Measurements from ENCODE around the gene GPR89B.
"Not testable (repeated sequence)": the region's sequence is repeated elsewhere in the genome, so short reads cannot be mapped to it uniquely, and the experiment has no call there.

GPR89B gene

DNA sequence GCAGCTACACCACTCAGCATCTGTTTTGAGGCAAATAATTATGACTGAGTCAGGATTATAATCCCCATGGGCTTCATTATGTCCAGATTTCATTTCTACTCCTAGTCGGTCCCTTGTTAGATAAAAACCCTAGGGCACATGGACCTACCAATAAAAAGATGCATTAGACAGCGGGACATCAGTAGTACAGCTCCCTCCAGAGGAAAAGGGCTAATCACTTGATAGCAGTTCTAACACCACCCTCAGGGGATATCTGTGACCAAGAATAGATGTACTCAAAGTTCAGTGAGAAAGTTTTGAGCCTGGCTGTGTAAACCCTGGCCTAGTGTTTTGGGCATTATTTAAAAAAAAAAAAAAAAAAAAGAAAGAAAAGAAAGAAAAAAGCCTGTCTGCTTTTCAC lies 15.7 kb upstream of the GPR89B start:
- H3K4me3 ChIP-seq (ENCODE audit: low read length), result no peak overlapping the region
- no peak for DNase-seq (ENCODE audit: low read depth)
- TF ChIP-seq, protein P1, sequence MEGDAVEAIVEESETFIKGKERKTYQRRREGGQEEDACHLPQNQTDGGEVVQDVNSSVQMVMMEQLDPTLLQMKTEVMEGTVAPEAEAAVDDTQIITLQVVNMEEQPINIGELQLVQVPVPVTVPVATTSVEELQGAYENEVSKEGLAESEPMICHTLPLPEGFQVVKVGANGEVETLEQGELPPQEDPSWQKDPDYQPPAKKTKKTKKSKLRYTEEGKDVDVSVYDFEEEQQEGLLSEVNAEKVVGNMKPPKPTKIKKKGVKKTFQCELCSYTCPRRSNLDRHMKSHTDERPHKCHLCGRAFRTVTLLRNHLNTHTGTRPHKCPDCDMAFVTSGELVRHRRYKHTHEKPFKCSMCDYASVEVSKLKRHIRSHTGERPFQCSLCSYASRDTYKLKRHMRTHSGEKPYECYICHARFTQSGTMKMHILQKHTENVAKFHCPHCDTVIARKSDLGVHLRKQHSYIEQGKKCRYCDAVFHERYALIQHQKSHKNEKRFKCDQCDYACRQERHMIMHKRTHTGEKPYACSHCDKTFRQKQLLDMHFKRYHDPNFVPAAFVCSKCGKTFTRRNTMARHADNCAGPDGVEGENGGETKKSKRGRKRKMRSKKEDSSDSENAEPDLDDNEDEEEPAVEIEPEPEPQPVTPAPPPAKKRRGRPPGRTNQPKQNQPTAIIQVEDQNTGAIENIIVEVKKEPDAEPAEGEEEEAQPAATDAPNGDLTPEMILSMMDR (IDR thresholded peaks at IDR 0.05; ENCODE audit: insufficient read depth, low read depth, low read length, missing control alignments), result no peak

DNA sequence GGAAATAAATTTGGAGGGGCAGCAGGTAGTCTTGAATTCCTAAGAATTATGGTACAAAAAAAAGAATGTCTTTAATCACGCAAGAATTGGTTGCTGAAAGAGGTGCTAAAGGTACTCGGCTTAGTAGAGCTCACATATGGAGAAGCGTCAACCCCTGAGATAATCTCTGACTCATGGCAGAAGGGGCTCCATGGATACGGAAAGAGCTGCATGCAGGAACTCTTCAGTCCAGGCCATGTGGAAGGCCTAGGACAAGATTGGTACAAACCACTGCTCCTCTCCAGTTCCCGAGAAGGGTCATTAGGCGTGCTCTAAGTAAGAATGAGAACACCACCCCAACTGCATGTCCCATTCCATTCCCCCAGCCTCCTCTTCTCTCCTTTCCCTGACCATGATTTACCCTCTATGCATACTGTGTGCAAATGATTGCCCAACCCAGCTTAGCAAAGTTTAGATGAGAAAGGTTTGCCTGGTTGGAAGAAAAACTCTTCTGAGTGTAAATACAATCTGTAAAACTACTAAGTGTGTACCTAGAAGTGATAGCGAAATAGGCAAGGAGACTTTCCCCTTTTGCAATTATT lies 14.8 kb upstream of the GPR89B start:
- H3K4me3 ChIP-seq (ENCODE audit: low read length), result no peak overlapping the region
- no peak for DNase-seq (ENCODE audit: low read depth)
- TF ChIP-seq, protein P1 (IDR thresholded peaks at IDR 0.05; ENCODE audit: insufficient read depth, low read depth, low read length, missing control alignments), result no peak

- TF ChIP-seq, protein P1 (IDR thresholded peaks at IDR 0.05; ENCODE audit: insufficient read depth, low read depth, low read length, missing control alignments), result no peak
- no peak overlapping the region for H3K4me3 ChIP-seq (ENCODE audit: low read length)
- peak; percentile 23 for DNase-seq (ENCODE audit: low read depth)
These were observed 8.3 kb upstream of the GPR89B start for GRCh38 chr1:147919896-147920295.

- peak; percentile 10 for DNase-seq (ENCODE audit: low read depth)
- H3K4me3 ChIP-seq (ENCODE audit: low read length), result no peak overlapping the region
- TF ChIP-seq, protein P1 (IDR thresholded peaks at IDR 0.05; ENCODE audit: insufficient read depth, low read depth, low read length, missing control alignments), result no peak
These were observed 3.4 kb upstream of the GPR89B start for GRCh38 chr1:147924813-147925212.

GRCh38 chr1:147927215-147927614 lies 1.0 kb upstream of the GPR89B start:
- DNase-seq (ENCODE audit: low read depth); H3K4me3 ChIP-seq (ENCODE audit: low read length): not testable (repeated sequence)

DNA sequence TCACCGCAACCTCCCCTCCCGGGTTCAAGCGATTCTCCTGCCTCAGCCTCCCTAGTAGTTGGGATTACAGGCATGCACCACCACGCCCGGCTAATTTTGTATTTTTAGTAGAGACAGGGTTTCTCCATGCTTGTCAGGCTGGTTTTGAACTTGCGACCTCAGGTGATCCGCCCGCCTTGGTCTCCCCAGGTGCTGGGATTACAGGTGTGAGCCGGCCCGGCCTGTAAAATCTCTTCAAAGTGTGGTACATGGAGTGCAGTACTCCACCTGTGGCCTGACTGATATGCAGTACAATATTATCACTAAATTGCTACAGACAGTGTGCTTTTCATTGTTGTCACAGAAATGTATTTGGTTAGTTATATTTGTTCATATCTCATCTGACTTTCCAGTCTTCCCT lies 531 bp upstream of the GPR89B start:
- DNase-seq (ENCODE audit: low read depth); H3K4me3 ChIP-seq (ENCODE audit: low read length): not testable (repeated sequence)

DNA sequence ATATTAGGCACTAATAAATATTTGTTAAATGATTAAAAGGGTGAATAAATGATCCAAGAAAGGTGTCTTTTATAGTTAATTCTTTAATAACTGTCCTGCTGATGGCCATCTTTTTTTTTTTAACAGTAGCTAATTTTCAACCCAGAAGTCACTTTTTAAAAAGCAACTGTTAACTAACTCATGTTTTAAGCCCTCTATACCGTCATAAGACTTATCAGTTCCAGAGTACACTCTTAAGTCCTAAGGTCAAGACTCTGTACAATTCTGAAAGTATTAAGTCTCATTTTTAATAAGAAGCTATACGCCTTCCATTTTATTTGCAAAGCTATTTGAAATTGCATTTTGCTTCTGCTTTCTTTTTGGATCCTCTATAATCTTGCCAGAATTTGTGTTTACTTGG lies 2.9 kb downstream of the GPR89B start:
- H3K4me3 ChIP-seq (ENCODE audit: low read length); DNase-seq (ENCODE audit: low read depth): not testable (repeated sequence)

DNA sequence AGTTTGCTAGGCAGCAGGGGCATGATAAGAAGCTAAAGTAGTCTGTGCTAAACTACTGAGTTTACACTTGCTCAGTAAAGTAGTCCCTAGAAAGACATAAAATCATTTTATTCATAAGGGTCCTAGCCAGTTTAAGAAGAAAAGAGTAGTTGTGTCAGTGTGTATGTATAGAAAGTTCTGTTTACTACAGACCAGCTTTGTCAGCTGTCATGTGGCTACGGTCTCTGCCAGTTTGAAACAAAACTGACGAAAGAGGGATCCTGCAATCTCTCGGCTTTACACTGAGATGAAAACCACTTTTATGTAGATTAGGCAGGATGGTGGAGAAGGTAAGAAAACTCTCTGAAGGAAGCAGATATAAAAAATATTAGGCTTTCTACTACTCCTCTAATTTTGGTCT lies 7.1 kb downstream of the GPR89B start:
- not testable (repeated sequence) for H3K4me3 ChIP-seq (ENCODE audit: low read length); DNase-seq (ENCODE audit: low read depth)

- not testable (repeated sequence) for DNase-seq (ENCODE audit: low read depth); H3K4me3 ChIP-seq (ENCODE audit: low read length)
These were observed 12.2 kb downstream of the GPR89B start for GRCh38 chr1:147940456-147940855.

GRCh38 chr1:147942563-147942962 lies 14.3 kb downstream of the GPR89B start:
- not testable (repeated sequence) for DNase-seq (ENCODE audit: low read depth); H3K4me3 ChIP-seq (ENCODE audit: low read length)

DNA sequence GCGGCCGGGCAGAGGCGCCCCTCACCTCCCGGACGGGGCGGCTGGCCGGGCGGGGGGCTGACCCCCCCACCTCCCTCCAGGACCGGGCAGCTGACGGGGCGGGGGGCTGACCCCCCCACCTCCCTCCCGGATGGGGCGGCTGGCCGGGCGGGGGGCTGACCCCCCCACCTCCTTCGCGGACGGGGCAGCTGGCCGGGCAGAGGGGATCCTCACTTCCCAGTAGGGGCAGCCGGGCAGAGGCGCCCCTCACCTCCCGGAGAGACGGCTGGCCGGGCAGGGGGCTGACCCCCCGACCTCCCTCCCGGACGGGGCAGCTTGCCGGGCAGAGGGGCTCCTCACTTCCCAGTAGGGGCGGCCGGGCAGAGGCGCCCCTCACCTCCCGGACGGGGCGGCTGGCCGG lies 21.3 kb downstream of the GPR89B start:
- H3K4me3 ChIP-seq (ENCODE audit: low read length); DNase-seq (ENCODE audit: low read depth): not testable (repeated sequence)

DNA sequence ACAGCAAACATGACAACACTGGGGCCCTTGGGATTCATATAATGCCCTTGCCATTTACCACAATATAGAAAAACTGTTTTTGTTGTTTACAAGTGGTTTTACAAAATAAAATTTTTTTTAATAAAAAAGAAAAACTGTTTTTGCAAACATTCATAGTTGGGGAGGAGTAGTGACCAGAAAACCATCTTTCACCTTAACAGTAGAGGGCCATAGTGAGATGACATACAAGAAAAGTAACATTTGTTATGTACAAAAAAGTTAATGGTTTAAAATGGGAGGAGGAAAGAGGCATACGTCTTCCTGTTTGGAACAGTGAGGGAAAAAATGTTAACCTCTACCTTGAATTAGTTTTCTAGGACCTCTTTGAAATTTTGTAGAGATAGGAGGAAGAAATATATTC lies 30.7 kb downstream of the GPR89B start:
- not testable (repeated sequence) for DNase-seq (ENCODE audit: low read depth); H3K4me3 ChIP-seq (ENCODE audit: low read length)

GRCh38 chr1:147959680-147960079 lies 31.5 kb downstream of the GPR89B start:
- DNase-seq (ENCODE audit: low read depth); H3K4me3 ChIP-seq (ENCODE audit: low read length): not testable (repeated sequence)

DNA sequence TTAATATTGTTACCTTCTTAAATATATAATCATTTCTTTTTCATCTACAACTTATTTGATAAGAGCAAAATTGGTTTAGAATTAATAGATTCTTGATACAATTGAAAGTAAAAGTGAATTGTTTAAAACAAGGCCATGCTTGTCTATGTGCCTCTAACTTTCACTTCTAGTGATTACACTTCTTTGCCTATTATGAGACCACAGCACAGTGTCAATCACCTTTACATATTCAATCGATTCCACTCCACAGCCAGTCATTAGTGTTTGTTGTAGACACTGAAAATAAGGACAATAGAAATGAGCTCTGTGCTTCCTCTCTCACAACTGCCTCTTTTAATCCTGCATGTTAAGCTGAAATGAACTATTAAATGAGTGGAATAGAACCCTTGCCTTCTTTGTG lies 36.4 kb downstream of the GPR89B start:
- not testable (repeated sequence) for DNase-seq (ENCODE audit: low read depth); H3K4me3 ChIP-seq (ENCODE audit: low read length)

DNA sequence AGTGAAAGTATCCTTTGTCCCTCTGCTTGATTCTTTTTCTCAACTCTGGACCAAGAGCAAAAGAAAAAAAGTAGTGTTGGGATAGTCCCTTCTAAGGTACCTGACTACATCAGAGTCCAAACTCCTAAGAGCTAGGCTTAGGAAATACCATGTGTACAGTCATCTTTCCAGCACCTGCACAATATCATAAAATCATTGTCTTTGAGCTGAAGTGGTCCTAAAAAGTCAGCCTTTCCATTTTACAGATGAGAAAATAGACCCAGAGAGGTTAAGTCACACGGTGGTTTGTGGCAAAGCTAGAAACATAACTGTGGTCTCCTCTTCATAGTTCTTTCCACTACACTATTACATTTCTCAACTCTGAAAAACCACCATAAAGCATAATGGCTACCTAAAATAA lies 38.4 kb downstream of the GPR89B start:
- not testable (repeated sequence) for DNase-seq (ENCODE audit: low read depth); H3K4me3 ChIP-seq (ENCODE audit: low read length)
